NCI-H1092 treated with DMSO at 0.1 percent for 48 hours (cell line): ENCODE results near the gene SP4.
A peak's percentile ranks its signal among the peaks of the same experiment; 100 is the strongest.
"Not testable (repeated sequence)": the region's sequence is repeated elsewhere in the genome, so short reads cannot be mapped to it uniquely, and the experiment has no call there.

Source experiments
- DNase-seq: peaks from one replicate; lab custom pipeline; 2025; lab: John Stamatoyannopoulos, UW

SP4 gene

DNA sequence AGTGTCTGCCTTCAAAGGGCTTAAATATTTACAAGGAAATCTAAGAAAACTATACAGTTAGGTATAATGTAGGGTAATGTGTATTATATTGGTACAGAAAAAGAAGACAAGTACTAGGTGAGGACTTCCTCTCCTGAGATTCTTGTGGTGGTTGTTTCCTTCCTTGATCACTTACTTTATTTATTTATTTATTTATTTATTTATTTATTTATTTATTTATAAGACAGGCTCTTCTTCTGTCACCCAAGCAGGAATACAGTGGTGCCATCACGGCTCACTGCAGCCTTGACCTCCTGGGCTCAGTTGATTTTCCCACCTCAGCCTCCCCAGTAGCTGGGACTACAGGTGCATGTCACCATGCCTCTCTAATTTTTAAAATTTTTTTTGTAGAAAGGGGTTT is 96.8 kb downstream of the SP4 start:
- DNase-seq: no peak

DNA sequence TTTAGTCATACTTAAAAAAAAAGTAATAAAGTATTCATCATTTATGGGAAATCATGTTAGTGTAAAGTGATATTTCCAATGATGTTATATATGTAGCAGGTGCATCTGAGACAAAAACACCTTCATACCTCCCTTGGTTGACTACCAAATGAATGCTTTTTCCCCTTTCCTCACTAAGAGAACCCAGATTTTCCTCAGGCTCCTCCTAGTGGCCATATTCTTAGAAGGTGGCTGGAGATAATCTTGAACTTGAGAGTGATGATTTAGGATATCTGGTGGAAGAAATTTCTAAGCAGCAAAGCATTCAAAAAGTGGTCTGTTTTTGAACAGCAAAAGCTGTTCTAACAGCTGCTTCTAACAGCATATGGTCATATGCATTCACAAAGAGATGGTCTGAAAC is 98.1 kb downstream of the SP4 start:
- no peak for DNase-seq

GRCh38 chr7:21526448-21526847 is 98.6 kb downstream of the SP4 start:
- no peak for DNase-seq

- not testable (repeated sequence) for DNase-seq
Measured at GRCh38 chr7:21532485-21532884, 104.6 kb downstream of the SP4 start.

GRCh38 chr7:21533646-21534045 is 105.8 kb downstream of the SP4 start:
- not testable (repeated sequence) for DNase-seq

DNA sequence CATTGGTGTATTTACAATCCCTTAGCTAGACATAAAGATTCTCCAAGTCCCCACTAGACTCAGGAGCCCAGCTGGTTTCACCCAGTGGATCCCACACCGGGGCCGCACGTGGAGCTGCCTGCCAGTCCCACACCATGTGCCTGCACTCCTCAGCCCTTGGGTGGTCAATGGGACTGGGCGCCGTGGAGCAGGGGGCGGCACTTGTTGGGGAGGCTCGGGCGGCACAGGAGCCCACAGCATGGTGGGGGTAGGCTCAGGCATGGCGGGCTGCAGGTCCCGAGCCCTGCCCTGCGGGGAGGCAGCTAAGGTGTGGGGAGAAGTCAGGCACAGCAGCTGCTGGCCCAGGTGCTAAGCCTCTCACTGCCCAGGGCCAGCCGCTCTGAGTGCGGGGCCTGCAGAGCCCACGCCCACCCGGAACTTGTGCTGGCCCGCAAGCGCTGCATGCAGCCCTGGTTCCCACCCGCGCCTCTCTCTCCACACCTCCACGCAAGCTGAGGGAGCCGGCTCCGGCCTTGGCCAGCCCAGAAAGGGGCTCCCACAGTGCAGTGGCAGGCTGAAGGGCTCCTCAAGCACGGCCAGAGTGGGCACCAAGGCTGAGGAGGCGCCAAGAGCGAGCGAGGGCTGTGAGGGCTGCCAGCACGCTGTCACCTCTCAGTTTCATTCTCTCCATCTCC is 108.7 kb downstream of the SP4 start:
- not testable (repeated sequence) for DNase-seq

GRCh38 chr7:21538936-21539495 is 111.1 kb downstream of the SP4 start:
- DNase-seq: no peak

DNA sequence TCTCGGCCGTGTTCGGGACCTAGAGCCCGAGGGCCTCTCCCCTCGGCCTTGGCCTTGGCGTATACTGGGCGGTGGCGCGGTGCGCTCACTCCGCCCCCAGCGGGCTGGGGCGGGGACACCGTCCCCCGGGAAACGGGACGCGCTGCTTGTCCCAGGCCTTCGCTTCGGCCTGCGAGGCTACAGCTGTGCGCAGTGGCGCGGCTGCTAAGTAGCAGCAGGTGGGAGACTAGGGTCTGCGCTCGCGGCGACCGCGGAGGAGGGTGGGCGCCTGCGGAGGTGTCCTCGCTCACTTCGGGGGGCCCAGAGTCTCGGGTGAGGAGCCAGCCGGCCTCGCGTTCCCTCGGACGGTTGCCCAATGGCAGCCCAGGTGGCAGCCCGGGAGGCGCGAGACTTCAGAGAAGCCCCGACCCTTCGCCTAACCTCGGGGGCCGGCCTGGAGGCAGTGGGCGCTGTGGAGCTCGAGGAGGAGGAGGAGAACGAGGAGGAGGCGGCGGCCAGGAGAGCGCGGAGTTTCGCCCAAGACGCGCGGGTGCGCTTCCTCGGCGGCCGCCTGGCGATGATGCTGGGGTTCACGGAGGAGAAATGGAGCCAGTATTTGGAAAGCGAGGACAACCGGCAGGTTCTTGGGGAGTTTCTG is 115.1 kb downstream of the SP4 start, which contains the start of gene DNAH11:
TSS of gene DNAH11 (plus strand) at position 149 of the 637 bp plus-strand sequence. CDS start at position 356, 207 bp downstream.
- DNase-seq: peak; percentile 27

- peak; percentile 24 for DNase-seq
Measured at GRCh38 chr7:21543528-21544302, 115.8 kb downstream of the SP4 start.

DNA sequence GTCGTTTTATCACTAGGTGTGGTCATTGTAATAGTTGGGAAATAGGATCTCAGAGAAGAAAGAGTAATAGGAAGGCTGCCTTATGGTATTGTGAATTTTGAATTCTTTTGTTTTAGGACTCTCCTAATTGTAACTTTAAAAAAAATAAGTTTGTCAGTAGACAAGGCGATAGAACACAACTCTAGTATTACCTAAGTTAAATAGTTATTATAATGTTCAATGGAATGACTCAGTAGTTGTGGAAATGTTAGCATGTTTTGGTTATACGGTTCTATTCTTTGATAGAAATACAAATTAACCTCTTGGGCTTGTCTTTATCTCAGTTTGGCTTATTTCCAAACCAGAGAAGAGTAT is 116.4 kb downstream of the SP4 start:
- DNase-seq: no peak

DNA sequence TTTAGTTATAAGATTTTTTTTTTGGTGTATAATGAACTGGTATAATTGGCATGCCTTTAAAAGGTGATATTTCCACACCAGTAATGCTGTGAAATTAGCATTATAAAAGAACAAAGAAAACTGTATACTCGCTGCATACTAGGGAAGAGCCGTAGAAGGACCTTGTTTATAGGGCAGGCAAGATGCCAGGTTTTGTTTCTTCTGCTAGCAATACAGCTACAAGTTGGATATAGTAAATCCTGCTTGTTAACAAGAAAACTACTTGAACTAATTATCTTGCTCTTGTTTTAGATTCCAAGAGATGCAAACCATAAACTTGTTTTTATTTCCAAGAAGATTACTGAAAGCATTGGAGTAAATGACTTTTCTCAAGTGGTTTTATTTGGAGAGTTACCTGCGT is 116.8 kb downstream of the SP4 start:
- DNase-seq: no peak

DNA sequence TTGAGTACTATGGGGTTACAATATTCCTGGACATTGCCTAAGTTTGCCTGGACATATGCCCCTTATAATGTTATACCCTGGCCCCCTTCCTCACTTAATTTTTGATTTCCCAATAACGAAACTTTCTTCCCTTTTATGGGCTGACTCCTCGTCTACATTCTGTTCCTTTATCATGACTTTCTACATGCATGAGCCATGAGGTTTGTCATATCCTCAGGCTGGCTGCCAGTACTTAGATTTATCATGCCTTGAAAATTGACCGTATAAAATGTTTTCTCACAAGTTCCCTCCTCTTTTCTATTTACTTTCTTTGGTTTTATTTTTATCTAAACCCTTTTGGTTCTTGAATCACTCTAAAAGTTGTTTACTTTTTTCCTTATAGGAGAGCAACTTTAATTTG is 119.6 kb downstream of the SP4 start:
- DNase-seq: no peak

DNA sequence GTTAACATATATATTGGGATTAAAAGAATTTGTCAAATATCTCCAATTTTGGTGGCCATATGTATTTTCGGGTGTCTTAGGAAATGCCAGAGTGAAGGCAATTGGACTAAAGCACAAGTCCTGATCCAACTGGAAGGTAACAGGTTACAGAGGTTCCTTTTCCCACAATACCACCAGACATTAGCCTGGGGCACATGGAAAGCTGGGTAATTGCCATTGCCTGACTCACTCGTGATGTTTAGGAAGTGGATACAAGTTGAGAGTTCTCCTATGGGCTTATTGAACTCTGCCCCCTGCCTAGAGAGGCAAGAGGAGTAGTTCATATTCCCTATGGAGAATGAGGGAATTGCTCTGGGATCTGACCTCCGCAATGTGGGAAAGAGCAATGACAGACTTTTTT is 120.6 kb downstream of the SP4 start:
- DNase-seq: no peak

- DNase-seq: no peak
Measured at GRCh38 chr7:21550076-21550475, 122.2 kb downstream of the SP4 start.

DNA sequence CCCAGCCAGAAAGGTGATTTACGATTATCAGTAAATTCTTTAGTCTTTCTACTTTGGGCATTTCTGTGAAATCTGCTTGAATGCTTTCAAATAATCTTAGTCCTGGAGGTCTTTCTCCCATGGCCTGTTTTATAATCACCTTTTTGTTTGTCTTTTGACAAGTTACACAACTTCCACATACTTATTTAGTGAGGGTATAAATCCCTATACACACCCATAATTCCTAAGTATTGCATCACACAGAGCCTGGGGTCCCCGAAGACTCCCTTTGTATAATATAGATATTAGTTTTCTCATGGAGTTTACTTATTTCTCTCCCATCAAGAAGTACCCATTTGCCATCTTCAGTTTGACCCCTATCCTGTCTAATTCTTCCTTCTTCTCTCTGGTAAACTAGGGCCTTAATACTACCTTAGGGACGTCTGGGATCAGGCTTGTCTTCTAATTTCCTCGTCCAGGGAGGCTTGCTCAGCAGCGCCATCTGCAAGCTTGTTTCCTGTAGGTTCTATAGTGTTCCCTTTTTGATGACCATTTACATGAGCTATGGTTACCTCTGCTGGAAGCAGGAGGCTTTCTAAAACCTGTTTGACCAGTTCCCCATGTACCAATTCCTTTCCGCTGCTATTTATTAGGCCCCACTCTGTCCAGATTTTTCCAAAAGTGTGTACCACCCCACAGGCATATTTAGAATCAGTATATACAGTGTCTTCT is 123.1 kb downstream of the SP4 start:
- DNase-seq: no peak

GRCh38 chr7:21562385-21562784 is 134.5 kb downstream of the SP4 start:
- no peak for DNase-seq
